Stimulated activated CD4-positive, alpha-beta T cell treated with anti-CD3 and anti-CD28 coated beads, Interleukin-4, amount 100 ng/mL, for 1 hour (primary cell): ENCODE data around the gene KIF1A.
A peak's percentile ranks its signal among the peaks of the same experiment; 100 is the strongest.
"Not testable (repeated sequence)": the region's sequence is repeated elsewhere in the genome, so short reads cannot be mapped to it uniquely, and the experiment has no call there.

ENCODE experiments used
- DNase-seq: peaks from one replicate; pipeline ENCODE4 v3.0.0-alpha.2; 2020

Gene KIF1A

GRCh38 chr2:240847817-240848216 lies 27.8 kb upstream of the KIF1A start:
- DNase-seq: no peak

GRCh38 chr2:240846873-240847595 lies 27.0 kb upstream of the KIF1A start:
- no peak for DNase-seq

GRCh38 chr2:240846309-240846708 lies 26.3 kb upstream of the KIF1A start:
- not testable (repeated sequence) for DNase-seq

GRCh38 chr2:240840435-240841060 lies 20.5 kb upstream of the KIF1A start:
- no peak for DNase-seq

GRCh38 chr2:240839152-240840143 lies 19.4 kb upstream of the KIF1A start:
- no peak for DNase-seq

- no peak for DNase-seq
These were observed 17.6 kb upstream of the KIF1A start for GRCh38 chr2:240837621-240838020.

- no peak for DNase-seq
These were observed 16.9 kb upstream of the KIF1A start for GRCh38 chr2:240836781-240837467.

GRCh38 chr2:240835528-240835927 lies 15.5 kb upstream of the KIF1A start:
- DNase-seq: no peak

- DNase-seq: no peak
These were observed 14.5 kb upstream of the KIF1A start for GRCh38 chr2:240834377-240834975.

GRCh38 chr2:240833724-240834285 lies 13.8 kb upstream of the KIF1A start:
- no peak for DNase-seq

GRCh38 chr2:240832921-240833494 lies 13.0 kb upstream of the KIF1A start:
- DNase-seq: no peak

- DNase-seq: peak; percentile 94
These were observed 12.2 kb upstream of the KIF1A start for GRCh38 chr2:240832205-240832727.

GRCh38 chr2:240831594-240832204 lies 11.7 kb upstream of the KIF1A start:
- DNase-seq: no peak

GRCh38 chr2:240825476-240825875 lies 5.5 kb upstream of the KIF1A start:
- no peak for DNase-seq

- no peak for DNase-seq
These were observed 3.7 kb upstream of the KIF1A start for GRCh38 chr2:240823449-240824336.

GRCh38 chr2:240822280-240822847 lies 2.3 kb upstream of the KIF1A start:
- no peak for DNase-seq

- no peak for DNase-seq
These were observed 1.4 kb upstream of the KIF1A start for GRCh38 chr2:240821429-240821778.

- peak; percentile 34 for DNase-seq
These were observed 799 bp upstream of the KIF1A start for GRCh38 chr2:240820607-240821428.
